ENCODE measurements around the gene PPFIA1. TPM values are rescaled to one million over a fixed set of nuclear protein-coding genes. Genes with fewer than 3 reads are reported as not detected.
"Not testable (repeated sequence)": the region's sequence is repeated elsewhere in the genome, so short reads cannot be mapped to it uniquely, and the experiment has no call there.

PPFIA1 gene
- polyA plus RNA-seq, 4 donors = 41.0 to 63.0 (median 49.5) TPM

- no peak for DNase-seq (ENCODE audit: low read depth in 4 of 4, low spot score in 2 of 4)
These were observed 49.0 kb downstream of the PPFIA1 start for GRCh38 chr11:70319396-70320076.

- no peak for DNase-seq (ENCODE audit: low read depth in 4 of 4, low spot score in 2 of 4)
These were observed 52.2 kb downstream of the PPFIA1 start for GRCh38 chr11:70322666-70323065.

- no peak for DNase-seq (ENCODE audit: low read depth in 4 of 4, low spot score in 2 of 4)
These were observed 53.3 kb downstream of the PPFIA1 start for GRCh38 chr11:70323806-70324205.

GRCh38 chr11:70324376-70325115, 54.1 kb downstream of the PPFIA1 start:
- DNase-seq (ENCODE audit: low read depth in 4 of 4, low spot score in 2 of 4) = no peak

- DNase-seq (ENCODE audit: low read depth in 4 of 4, low spot score in 2 of 4) = no peak
These were observed 55.3 kb downstream of the PPFIA1 start for GRCh38 chr11:70325824-70326223.

- DNase-seq (ENCODE audit: low read depth in 4 of 4, low spot score in 2 of 4) = no peak
These were observed 55.9 kb downstream of the PPFIA1 start for GRCh38 chr11:70326365-70326811.

GRCh38 chr11:70326833-70327232, 56.3 kb downstream of the PPFIA1 start:
- no peak for DNase-seq (ENCODE audit: low read depth in 4 of 4, low spot score in 2 of 4)

- DNase-seq (ENCODE audit: low read depth in 4 of 4, low spot score in 2 of 4) = no peak
These were observed 57.2 kb downstream of the PPFIA1 start for GRCh38 chr11:70327717-70328116.

GRCh38 chr11:70328556-70328955, 58.1 kb downstream of the PPFIA1 start:
- DNase-seq (ENCODE audit: low read depth in 4 of 4, low spot score in 2 of 4) = no peak

- not testable (repeated sequence) for DNase-seq (ENCODE audit: low read depth in 4 of 4, low spot score in 2 of 4)
These were observed 60.9 kb downstream of the PPFIA1 start for GRCh38 chr11:70331320-70331843.

- DNase-seq (ENCODE audit: low read depth in 4 of 4, low spot score in 2 of 4) = no peak
These were observed 61.4 kb downstream of the PPFIA1 start for GRCh38 chr11:70331901-70332300.

GRCh38 chr11:70332567-70332966, 62.1 kb downstream of the PPFIA1 start:
- no peak for DNase-seq (ENCODE audit: low read depth in 4 of 4, low spot score in 2 of 4)

GRCh38 chr11:70333261-70333660, 62.8 kb downstream of the PPFIA1 start:
- no peak for DNase-seq (ENCODE audit: low read depth in 4 of 4, low spot score in 2 of 4)

- no peak for DNase-seq (ENCODE audit: low read depth in 4 of 4, low spot score in 2 of 4)
These were observed 64.0 kb downstream of the PPFIA1 start for GRCh38 chr11:70334351-70334995.

- no peak for DNase-seq (ENCODE audit: low read depth in 4 of 4, low spot score in 2 of 4)
These were observed 65.0 kb downstream of the PPFIA1 start for GRCh38 chr11:70335511-70335910.

- DNase-seq (ENCODE audit: low read depth in 4 of 4, low spot score in 2 of 4) = no peak
These were observed 68.1 kb downstream of the PPFIA1 start for GRCh38 chr11:70338594-70338993.

GRCh38 chr11:70339066-70339465, 68.6 kb downstream of the PPFIA1 start:
- DNase-seq (ENCODE audit: low read depth in 4 of 4, low spot score in 2 of 4) = no peak

GRCh38 chr11:70341881-70342429, 71.5 kb downstream of the PPFIA1 start:
- DNase-seq (ENCODE audit: low read depth in 4 of 4, low spot score in 2 of 4) = no peak

GRCh38 chr11:70343636-70344035, 73.1 kb downstream of the PPFIA1 start:
- peak; percentile 23 to 45 (median 28) for DNase-seq (ENCODE audit: low read depth in 4 of 4, low spot score in 2 of 4)

- DNase-seq (ENCODE audit: low read depth in 4 of 4, low spot score in 2 of 4) = no peak
These were observed 77.7 kb downstream of the PPFIA1 start for GRCh38 chr11:70348191-70348590.

- DNase-seq (ENCODE audit: low read depth in 4 of 4, low spot score in 2 of 4) = no peak
These were observed 78.1 kb downstream of the PPFIA1 start for GRCh38 chr11:70348608-70349007.
